OCI-LY7 (cell line): ENCODE data around the gene RAB27A.

Source experiments
- CTCF ChIP-seq: fragments of 200-600 bp; sonication (generic); conservative IDR thresholded peaks from 2 replicates; pipeline ENCODE4 v1.5.1; 2014; ENCODE audit warnings: mild to moderate bottlenecking, antibody characterized with exemption, low read length, moderate library complexity, mixed read lengths
- EZH2phosphoT487 ChIP-seq: fragments of 200-600 bp; sonication (generic); IDR thresholded peaks from 2 replicates; pipeline ENCODE4 v1.6.1; 2018; ENCODE audit warnings: low read depth, borderline replicate concordance, mild to moderate bottlenecking, mixed run types, antibody characterized with exemption, low read length, moderate library complexity, mixed read lengths

- no peak for TF ChIP-seq CTCF
- no peak for TF ChIP-seq EZH2phosphoT487
Measured at GRCh38 chr15:55186331-55186730, 103.3 kb downstream of the RAB27A start.
